SK-N-MC (cell line): ENCODE measurements around the gene PCDHGA2.
"Not testable (repeated sequence)": the region's sequence is repeated elsewhere in the genome, so short reads cannot be mapped to it uniquely, and the experiment has no call there.

Experiments used
- EZH2 ChIP-seq: fragments of 200-600 bp; sonication (generic); IDR thresholded peaks from one replicate; pipeline ENCODE4 v1.6.1; 2017; ENCODE audit warnings: antibody characterized with exemption
- FOXP2 ChIP-seq: optimal IDR thresholded peaks from 2 replicates; pipeline ENCODE3; 2011; ENCODE audit warnings: mild to moderate bottlenecking, moderate library complexity; ENCODE audit not compliant: insufficient read depth; ENCODE audit errors: extremely low read length, control extremely low read depth
- POLR2AphosphoS5 ChIP-seq: IDR thresholded peaks from 2 replicates; pipeline ENCODE4 v1.6.1; 2012; ENCODE audit warnings: mild to moderate bottlenecking, low read depth, low read length, borderline replicate concordance

GRCh38 chr5:141332571-141332970, 6.0 kb upstream of the PCDHGA2 start:
- not testable (repeated sequence) for TF ChIP-seq FOXP2, EZH2, POLR2AphosphoS5
